Measurements from ENCODE around the gene TSPAN9. TPM values are rescaled to one million over a fixed set of nuclear protein-coding genes. Genes with fewer than 3 reads are reported as not detected.
A peak's percentile ranks its signal among the peaks of the same experiment; 100 is the strongest.

The TSPAN9 gene
- total RNA-seq, 1 experiment from 2014 or later = 17.1 TPM

GRCh38 chr12:3044141-3044630 is 33.0 kb upstream of the TSPAN9 start:
- DNase-seq (ENCODE audit: low read depth) = no peak

DNA sequence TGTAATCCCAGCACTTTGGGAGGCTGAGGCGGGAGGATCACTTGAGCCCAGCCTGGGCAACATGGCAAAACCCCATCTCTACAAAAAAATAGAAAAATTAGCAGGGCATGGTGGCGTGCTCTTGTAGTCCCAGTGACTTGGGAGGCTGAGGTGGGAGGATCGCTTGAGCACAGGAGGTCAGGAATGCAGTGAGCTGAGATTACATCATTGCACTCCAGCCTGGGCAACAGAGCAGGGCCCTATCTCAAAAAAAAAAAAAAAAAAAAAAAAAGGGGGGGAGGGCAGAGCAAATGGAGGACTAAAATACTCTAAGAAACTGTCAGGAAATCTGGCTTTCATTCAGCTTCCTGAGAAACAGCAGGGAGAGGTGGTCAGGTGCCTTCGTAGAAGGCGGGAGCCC is 31.7 kb upstream of the TSPAN9 start:
- DNase-seq (ENCODE audit: low read depth) = no peak

DNA sequence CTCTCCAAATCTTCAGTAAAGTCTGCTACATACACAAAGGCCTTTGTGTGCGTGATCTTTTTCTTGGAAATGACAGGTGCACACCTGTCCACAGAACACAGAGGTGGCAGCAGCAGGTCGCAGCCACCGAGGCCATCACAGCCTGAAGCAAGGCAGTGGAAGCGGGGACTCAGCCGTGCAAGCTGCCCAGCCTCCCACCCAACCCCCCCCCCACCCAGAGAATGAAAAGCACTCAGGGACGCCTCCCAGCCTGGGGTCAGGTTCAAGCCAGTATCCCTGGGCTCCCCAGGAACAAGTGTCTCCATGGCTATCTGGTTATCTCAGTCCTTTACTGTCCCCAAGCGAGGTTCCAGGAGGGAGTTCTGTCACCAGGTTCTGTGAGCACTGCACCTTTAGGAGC is 31.2 kb upstream of the TSPAN9 start:
- DNase-seq (ENCODE audit: low read depth) = no peak

DNA sequence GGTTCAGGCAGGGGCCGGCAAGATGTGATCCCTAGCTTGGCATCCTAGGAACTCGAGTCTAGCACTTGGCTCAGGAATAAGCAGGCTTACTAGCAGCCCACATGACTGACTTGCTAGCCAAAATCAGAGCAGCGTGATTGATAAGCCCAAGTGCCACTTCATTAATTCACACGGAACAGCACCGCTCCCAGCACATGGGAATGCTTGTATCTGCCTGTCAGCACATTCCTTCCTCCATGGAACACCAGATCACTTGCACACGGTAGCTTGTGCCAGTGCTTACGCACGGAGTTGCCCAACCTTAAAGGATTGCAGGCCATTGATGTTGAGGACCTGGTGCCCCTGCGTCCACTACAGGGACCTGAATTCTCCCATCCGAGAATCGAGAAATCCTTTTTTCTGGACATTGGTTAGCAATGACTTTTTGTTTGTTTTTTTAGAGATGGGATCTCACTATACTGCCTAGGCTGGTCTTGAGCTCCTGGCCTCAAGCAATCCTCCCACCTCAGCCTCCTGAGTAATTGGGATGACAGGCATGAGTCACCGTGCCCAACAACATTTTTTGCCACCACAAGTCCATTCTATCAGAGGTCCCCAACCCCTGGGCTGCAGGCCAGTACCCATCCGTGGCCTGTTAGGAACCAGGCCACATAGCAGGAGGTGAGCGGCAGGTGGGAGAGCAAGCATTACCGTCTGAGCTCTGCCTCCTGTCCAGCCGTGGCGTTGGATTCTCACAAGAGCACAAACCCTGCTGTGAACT is 30.6 kb upstream of the TSPAN9 start:
- peak; percentile 84 for DNase-seq (ENCODE audit: low read depth)

DNA sequence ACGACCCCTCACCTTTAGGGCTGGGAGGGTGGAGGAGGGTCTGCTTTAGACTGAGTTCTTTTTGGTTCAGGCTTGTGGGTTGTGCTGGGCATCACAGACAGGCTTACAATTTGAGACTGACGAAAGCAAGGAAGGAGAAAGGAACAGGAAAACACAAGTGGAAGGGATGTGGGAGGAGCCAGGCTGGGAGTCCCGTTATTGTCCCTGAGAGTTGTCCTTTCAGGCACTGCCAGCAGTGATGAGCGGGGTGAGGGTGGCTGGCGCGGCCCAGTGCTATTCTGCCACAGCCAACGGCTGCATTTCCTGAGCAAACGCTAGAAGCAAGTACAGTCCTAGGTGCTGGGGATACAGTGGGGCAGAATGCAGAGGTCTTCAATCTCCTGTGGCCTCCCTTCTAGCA is 29.2 kb upstream of the TSPAN9 start:
- DNase-seq (ENCODE audit: low read depth) = no peak

DNA sequence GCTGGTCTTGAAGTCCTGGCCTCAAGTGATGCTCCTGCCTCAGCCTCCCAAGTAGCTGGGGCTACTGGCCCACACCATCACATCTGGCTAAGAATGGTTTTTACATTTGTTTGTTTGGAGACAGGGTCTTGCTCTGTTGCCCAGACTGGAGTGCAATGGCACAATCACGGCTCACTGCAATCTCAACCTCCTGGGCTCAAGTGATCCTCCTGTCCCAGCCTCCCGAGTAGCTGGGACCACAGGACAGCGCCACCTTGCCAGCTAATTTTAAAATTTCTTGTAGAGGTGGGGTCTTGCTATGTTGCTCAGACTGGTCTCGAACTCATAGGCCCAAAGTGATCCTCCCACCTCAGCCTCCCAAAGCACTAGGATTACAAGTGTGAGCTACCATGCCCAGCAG is 28.6 kb upstream of the TSPAN9 start:
- DNase-seq (ENCODE audit: low read depth) = no peak

- DNase-seq (ENCODE audit: low read depth) = no peak
These were observed 28.0 kb upstream of the TSPAN9 start for GRCh38 chr12:3049176-3049575.

- DNase-seq (ENCODE audit: low read depth) = no peak
These were observed 27.4 kb upstream of the TSPAN9 start for GRCh38 chr12:3049611-3050249.

- no peak for DNase-seq (ENCODE audit: low read depth)
These were observed 22.8 kb upstream of the TSPAN9 start for GRCh38 chr12:3054374-3054773.

- no peak for DNase-seq (ENCODE audit: low read depth)
These were observed 22.0 kb upstream of the TSPAN9 start for GRCh38 chr12:3055026-3055703.

GRCh38 chr12:3055704-3056467 is 21.3 kb upstream of the TSPAN9 start:
- DNase-seq (ENCODE audit: low read depth) = no peak

- DNase-seq (ENCODE audit: low read depth) = no peak
These were observed 16.1 kb upstream of the TSPAN9 start for GRCh38 chr12:3061059-3061458.

DNA sequence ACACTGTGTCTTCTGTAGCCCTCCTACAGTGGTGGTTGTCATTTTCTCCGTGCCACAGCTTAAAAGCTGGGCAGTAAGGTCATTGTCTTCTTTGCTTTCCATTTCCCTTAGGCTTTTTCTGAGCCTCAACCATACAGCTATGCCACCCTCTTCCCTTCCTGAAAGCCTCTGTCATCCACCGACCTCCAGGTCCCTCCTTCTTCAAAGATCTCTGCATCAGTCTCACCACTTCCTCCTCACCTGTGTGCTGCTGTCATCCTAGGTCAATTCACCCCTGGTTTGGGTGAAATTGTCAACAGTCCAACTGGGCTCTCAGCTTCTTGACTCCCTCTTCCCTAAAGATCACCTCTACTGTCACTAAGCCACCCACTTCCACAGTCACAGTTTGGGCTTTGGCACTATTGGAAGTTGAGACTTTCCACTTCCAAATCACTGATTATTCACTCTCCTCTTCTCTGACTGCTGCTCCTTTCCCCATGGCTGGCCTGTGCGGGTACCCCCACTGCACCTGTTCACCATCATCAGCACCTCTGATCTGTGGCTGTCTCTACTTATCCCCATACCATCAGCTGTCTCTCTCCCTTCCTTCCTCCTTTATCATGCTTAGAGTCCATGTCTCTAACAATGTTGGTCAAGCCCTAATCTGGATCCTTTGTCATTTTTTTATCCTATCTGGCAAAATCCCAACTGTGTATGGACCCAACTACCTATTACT is 15.5 kb upstream of the TSPAN9 start:
- no peak for DNase-seq (ENCODE audit: low read depth)

- DNase-seq (ENCODE audit: low read depth) = no peak
These were observed 11.9 kb upstream of the TSPAN9 start for GRCh38 chr12:3065300-3065699.

DNA sequence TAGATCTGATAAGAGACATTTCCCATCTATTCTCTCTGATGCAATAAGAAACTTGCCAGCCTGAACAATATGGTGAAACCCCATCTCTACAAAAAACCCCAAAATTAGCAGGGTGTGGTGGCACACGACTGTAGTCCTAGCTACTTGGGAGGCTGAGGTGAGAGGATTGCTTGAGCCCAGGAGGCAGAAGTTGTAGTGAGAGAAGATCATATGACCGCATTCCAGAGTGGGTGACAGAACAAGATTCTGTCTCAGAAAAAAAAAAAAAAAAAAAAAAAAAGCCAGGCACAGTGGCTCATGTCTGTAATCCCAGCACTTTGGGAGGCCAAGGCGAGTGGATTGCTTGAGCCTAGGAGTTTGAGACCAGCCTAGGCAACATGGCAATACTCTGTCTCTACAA is 11.3 kb upstream of the TSPAN9 start:
- peak; percentile 19 for DNase-seq (ENCODE audit: low read depth)

DNA sequence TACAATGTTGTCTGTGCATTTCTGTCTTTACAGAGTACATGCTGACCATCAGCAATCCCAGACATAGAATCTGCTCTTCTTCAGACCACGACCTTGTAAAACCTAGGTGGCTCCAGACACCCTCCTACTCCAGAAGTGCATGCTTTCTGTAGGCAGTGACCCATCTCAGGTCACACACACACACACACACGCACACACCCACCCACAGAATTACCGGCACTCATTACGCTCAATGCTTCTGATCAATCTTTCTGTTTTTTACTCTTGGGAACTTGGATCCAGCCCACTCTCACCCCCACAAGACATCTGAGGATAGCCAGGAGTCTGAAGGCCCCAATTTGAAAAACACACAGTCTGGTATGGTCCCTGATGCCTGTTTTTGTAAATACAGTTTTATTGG is 7.5 kb upstream of the TSPAN9 start:
- no peak for DNase-seq (ENCODE audit: low read depth)

DNA sequence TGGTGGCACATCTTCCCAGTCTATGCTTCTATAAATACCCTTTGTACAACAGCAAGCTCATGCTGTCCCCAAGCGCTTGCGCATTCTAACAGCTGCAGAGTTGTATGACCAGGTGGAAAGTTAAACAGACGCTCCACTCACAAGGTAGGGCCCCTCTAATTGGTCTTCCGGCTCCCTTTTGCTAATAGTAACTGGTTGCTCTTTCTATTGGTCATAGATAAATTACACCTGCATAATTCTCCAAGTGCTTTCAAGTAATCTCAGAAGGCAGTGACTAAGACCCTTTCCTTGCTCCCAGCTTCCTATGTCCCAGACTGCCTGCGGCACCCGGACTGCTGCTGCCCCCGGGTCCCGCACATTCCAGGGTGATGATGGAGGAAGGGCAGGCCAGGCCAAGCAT is 6.1 kb upstream of the TSPAN9 start:
- DNase-seq (ENCODE audit: low read depth) = no peak

DNA sequence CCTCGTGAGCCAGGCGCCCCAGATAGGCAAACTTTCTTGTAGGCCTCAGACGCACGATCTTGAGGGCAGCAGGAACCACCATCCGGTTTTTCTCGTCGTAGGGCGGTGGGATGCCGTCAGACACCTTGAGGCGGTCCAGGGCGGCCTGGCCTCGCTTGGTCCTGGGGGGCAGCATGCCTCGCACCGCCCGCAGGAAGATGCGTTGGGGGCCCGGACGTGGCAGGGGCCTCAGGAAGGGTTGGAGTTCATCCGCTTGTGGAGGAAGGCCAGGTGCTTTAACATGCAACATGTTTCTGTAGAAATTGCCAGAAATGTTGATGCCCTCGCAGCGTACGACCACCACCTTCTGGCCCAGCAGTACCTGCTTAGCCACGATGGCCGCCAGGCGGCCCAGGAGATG is 5.5 kb upstream of the TSPAN9 start:
- DNase-seq (ENCODE audit: low read depth) = no peak

- DNase-seq (ENCODE audit: low read depth) = peak; percentile 74
These were observed 3.5 kb upstream of the TSPAN9 start for GRCh38 chr12:3073438-3074250.

GRCh38 chr12:3075315-3075714 is 1.9 kb upstream of the TSPAN9 start:
- no peak for DNase-seq (ENCODE audit: low read depth)
